Peyer's patch (tissue), 4 donors: ENCODE results near the gene IARS1. TPM values are rescaled to one million over a fixed set of nuclear protein-coding genes. Genes with fewer than 3 reads are reported as not detected.

Source experiments
- DNase-seq, 3 donors: peaks; one replicate each; pipeline ENCODE4 v3.0.0-alpha.2; 2017 to 2019
- H3K27ac ChIP-seq, 4 donors: fragments of 200-600 bp; sonication (generic); one replicate each; pipeline ENCODE4 v1.5.1; 2016 to 2019
- H3K27me3 ChIP-seq, 2 donors: fragments of 200-600 bp; sonication (generic); one replicate each; pipeline ENCODE4 v1.5.1; 2019
- H3K36me3 ChIP-seq, 3 donors: fragments of 200-600 bp; sonication (generic); one replicate each; pipeline ENCODE4 v1.5.1; 2016 to 2019
- H3K4me1 ChIP-seq, 4 donors: fragments of 200-600 bp; sonication (generic); one replicate each; pipeline ENCODE4 v1.5.1; 2016 to 2019
- H3K4me3 ChIP-seq, 4 donors: fragments of 200-600 bp; sonication (generic); 1 replicate in 3 of 4; 2 replicates in 1 of 4; pipeline ENCODE4 v1.5.1; 2016 to 2019; ENCODE audit warnings: mild to moderate bottlenecking in 1 of 4
- H3K9me3 ChIP-seq, 4 donors: fragments of 200-600 bp; sonication (generic); one replicate each; pipeline ENCODE4 v1.5.1; 2016 to 2019; ENCODE audit warnings: mild to moderate bottlenecking in 1 of 4
- CTCF ChIP-seq, 6 experiments: fragments of 450-650 bp in 4 of 6; fragments of 200-600 bp in 2 of 6; sonication (generic) in 1 of 6; IDR thresholded peaks; one replicate each; pipeline ENCODE4 v1.5.1; 2017 to 2019; ENCODE audit warnings: antibody characterized with exemption in 6 of 6, mild to moderate bottlenecking in 3 of 6, moderate library complexity in 1 of 6
- POLR2A ChIP-seq, 2 donors: fragments of 450-650 bp; IDR thresholded peaks; one replicate each; pipeline ENCODE4 v1.5.1; 2017; ENCODE audit warnings: antibody characterized with exemption in 2 of 2, mild to moderate bottlenecking in 2 of 2, moderate library complexity in 2 of 2
- total RNA-seq, 4 donors: library from RNA; depleted of rRNA; stranded (reverse); fragments of >200 nt; gene quantifications; one replicate each; pipeline ENCODE4 v1.1.0, GENCODE V29; 2016

The IARS1 gene
- total RNA-seq, 4 donors from 2014 or later, result 34.2 to 164 (median 44.9) TPM

- H3K4me3 ChIP-seq, result no peak overlapping the region
- DNase-seq, result no peak
- no peak for TF ChIP-seq POLR2A (IDR thresholded peaks at IDR 0.05)
- no peak for TF ChIP-seq CTCF (IDR thresholded peaks at IDR 0.05)
- no peaks in the 10 kb centered on the region for H3K9me3 ChIP-seq
- H3K27me3 ChIP-seq, result no peaks in the 10 kb centered on the region
- no peaks in the 10 kb centered on the region for H3K4me1 ChIP-seq
- H3K27ac ChIP-seq, result no peak overlapping the region
- peaks cover 0 to 76% (median 3%) of the 10 kb centered on the region in 3 donors for H3K36me3 ChIP-seq
Observed at GRCh38 chr9:92308893-92309292, 15.4 kb upstream of the IARS1 start.

- Histone ChIP-seq H3K4me3 (no peak overlapping the region), H3K9me3 (no peaks in the 10 kb centered on the region), H3K27ac (no peak overlapping the region), H3K36me3 (peaks cover 0 to 91% (median 0%) of the 10 kb centered on the region in 3 donors), H3K4me1 (no peaks in the 10 kb centered on the region), H3K27me3 (no peaks in the 10 kb centered on the region)
- TF ChIP-seq CTCF (IDR thresholded peaks at IDR 0.05), result no peak
- no peak for TF ChIP-seq POLR2A (IDR thresholded peaks at IDR 0.05)
- no peak for DNase-seq
Observed at GRCh38 chr9:92300936-92301335, 7.4 kb upstream of the IARS1 start.

GRCh38 chr9:92299116-92299515 lies 5.6 kb upstream of the IARS1 start:
- H3K9me3 ChIP-seq, result no peaks in the 10 kb centered on the region
- H3K36me3 ChIP-seq, result peaks cover 0 to 73% (median 0%) of the 10 kb centered on the region in 3 donors
- H3K27me3 ChIP-seq, result no peaks in the 10 kb centered on the region
- H3K4me3 ChIP-seq, result no peak overlapping the region
- no peak for DNase-seq
- TF ChIP-seq CTCF (IDR thresholded peaks at IDR 0.05), result no peak
- TF ChIP-seq POLR2A (IDR thresholded peaks at IDR 0.05), result no peak
- no peak overlapping the region for H3K27ac ChIP-seq
- H3K4me1 ChIP-seq, result peaks cover 0 to 8% (median 3%) of the 10 kb centered on the region in 4 donors

- Histone ChIP-seq H3K27me3 (no peaks in the 10 kb centered on the region), H3K4me1 (peaks cover 0 to 8% (median 3%) of the 10 kb centered on the region in 4 donors), H3K36me3 (peaks cover 0 to 62% (median 0%) of the 10 kb centered on the region in 3 donors), H3K4me3 (no peak overlapping the region), H3K27ac (no peak overlapping the region), H3K9me3 (no peaks in the 10 kb centered on the region)
- no peak for TF ChIP-seq POLR2A (IDR thresholded peaks at IDR 0.05)
- TF ChIP-seq CTCF (IDR thresholded peaks at IDR 0.05), result no peak
- no peak for DNase-seq
Observed at GRCh38 chr9:92298036-92298435, 4.5 kb upstream of the IARS1 start.

- peaks cover 0 to 10% (median 4%) of the 10 kb centered on the region in 4 donors for H3K4me1 ChIP-seq
- H3K27me3 ChIP-seq, result no peaks in the 10 kb centered on the region
- no peaks in the 10 kb centered on the region for H3K9me3 ChIP-seq
- H3K27ac ChIP-seq, result no peak overlapping the region
- no peak overlapping the region for H3K4me3 ChIP-seq
- no peak for DNase-seq
- no peak for TF ChIP-seq CTCF (IDR thresholded peaks at IDR 0.05)
- TF ChIP-seq POLR2A (IDR thresholded peaks at IDR 0.05), result no peak
- H3K36me3 ChIP-seq, result peaks cover 0 to 58% (median 0%) of the 10 kb centered on the region in 3 donors
Observed at GRCh38 chr9:92297611-92298010, 4.1 kb upstream of the IARS1 start.

- H3K27me3 ChIP-seq, result no peaks in the 10 kb centered on the region
- no peaks in the 10 kb centered on the region for H3K9me3 ChIP-seq
- no peak overlapping the region for H3K4me3 ChIP-seq
- TF ChIP-seq CTCF (IDR thresholded peaks at IDR 0.05) (no peak), POLR2A (IDR thresholded peaks at IDR 0.05) (no peak)
- H3K4me1 ChIP-seq, result peaks cover 0 to 17% (median 7%) of the 10 kb centered on the region in 4 donors
- no peak overlapping the region for H3K27ac ChIP-seq
- DNase-seq, result no peak
- H3K36me3 ChIP-seq, result peaks cover 0 to 40% (median 0%) of the 10 kb centered on the region in 3 donors
Observed at GRCh38 chr9:92295827-92296258, 2.3 kb upstream of the IARS1 start.
